ENCODE results near the gene DDX42. TPM values are rescaled to one million over a fixed set of nuclear protein-coding genes. Genes with fewer than 3 reads are reported as not detected.
A peak's percentile ranks its signal among the peaks of the same experiment; 100 is the strongest.

DDX42 gene
- polyA plus RNA-seq, 1 experiment, result 141 TPM

DNA sequence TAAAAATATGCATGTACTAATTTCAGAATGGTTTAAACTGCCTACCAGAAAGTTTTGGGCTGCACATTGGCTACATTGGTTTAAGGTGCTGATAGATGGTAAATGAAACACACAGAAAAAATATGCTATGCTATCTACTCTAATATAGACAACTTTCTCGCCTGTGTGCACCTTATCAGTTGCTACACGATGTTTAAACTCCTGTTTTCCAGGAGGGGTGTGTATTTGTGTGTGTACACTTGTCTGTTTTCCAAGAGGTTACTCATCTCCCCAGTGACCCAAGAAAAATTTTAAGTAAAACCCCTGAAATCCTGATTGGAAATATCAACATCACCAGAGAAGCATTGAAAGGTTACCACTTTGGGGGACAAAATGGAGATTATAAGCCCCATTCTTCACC is 31.6 kb downstream of the DDX42 start:
- ChIA-PET CTCF (no interaction called here), POLR2A (no interaction called here)
- Histone ChIP-seq H3K4me3 (ENCODE audit: low read depth, low read length) (no peak overlapping the region), H3K27me3 (ENCODE audit: control insufficient read depth, insufficient read depth, low read length) (no peaks in the 10 kb centered on the region), H3K27ac (ENCODE audit: low read depth, low read length) (no peak overlapping the region), H3K9me3 (ENCODE audit: control insufficient read depth, insufficient read depth, low read length) (no peaks in the 10 kb centered on the region)
- TF ChIP-seq, protein P1, sequence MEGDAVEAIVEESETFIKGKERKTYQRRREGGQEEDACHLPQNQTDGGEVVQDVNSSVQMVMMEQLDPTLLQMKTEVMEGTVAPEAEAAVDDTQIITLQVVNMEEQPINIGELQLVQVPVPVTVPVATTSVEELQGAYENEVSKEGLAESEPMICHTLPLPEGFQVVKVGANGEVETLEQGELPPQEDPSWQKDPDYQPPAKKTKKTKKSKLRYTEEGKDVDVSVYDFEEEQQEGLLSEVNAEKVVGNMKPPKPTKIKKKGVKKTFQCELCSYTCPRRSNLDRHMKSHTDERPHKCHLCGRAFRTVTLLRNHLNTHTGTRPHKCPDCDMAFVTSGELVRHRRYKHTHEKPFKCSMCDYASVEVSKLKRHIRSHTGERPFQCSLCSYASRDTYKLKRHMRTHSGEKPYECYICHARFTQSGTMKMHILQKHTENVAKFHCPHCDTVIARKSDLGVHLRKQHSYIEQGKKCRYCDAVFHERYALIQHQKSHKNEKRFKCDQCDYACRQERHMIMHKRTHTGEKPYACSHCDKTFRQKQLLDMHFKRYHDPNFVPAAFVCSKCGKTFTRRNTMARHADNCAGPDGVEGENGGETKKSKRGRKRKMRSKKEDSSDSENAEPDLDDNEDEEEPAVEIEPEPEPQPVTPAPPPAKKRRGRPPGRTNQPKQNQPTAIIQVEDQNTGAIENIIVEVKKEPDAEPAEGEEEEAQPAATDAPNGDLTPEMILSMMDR (IDR thresholded peaks at IDR 0.05; ENCODE audit: low read depth, low read length), result no peak
- no peak for DNase-seq (ENCODE audit: low read depth, low spot score)

DNA sequence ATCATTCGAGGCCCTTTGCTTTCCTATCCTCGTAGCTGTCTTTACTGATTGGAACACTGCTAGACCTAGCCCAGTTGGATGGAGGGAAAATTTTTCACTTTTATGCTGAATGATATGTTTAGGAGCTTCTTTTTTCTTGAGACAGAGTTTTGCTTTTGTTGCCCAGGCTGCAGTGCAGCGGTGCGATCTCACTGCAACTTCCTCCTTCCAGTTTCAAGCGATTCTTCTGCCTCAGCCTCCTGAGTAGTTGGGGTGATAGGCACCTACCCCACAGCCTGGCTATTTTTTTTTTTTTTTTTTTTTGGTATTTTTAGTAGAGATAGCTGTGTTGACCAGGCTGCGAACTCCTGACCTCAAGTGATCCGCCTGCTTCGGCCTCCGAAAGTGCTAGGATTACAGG is 36.0 kb downstream of the DDX42 start:
- H3K27ac ChIP-seq (ENCODE audit: low read depth, low read length), result no peak overlapping the region
- no peak for DNase-seq (ENCODE audit: low read depth, low spot score)
- POLR2A ChIA-PET, result interaction anchor here (0.7 kb wide), 1 partner anchor 104 kb away, joined by 7 read pairs; no protein-coding TSS in a partner anchor
- TF ChIP-seq, protein P1 (IDR thresholded peaks at IDR 0.05; ENCODE audit: low read depth, low read length), result no peak
- H3K4me3 ChIP-seq (ENCODE audit: low read depth, low read length), result no peak overlapping the region
- CTCF ChIA-PET, result interaction anchor here (0.7 kb wide), 1 partner anchor 24 kb away, joined by 3 read pairs; no protein-coding TSS in a partner anchor
- H3K9me3 ChIP-seq (ENCODE audit: control insufficient read depth, insufficient read depth, low read length), result no peaks in the 10 kb centered on the region
- H3K27me3 ChIP-seq (ENCODE audit: control insufficient read depth, insufficient read depth, low read length), result no peaks in the 10 kb centered on the region

DNA sequence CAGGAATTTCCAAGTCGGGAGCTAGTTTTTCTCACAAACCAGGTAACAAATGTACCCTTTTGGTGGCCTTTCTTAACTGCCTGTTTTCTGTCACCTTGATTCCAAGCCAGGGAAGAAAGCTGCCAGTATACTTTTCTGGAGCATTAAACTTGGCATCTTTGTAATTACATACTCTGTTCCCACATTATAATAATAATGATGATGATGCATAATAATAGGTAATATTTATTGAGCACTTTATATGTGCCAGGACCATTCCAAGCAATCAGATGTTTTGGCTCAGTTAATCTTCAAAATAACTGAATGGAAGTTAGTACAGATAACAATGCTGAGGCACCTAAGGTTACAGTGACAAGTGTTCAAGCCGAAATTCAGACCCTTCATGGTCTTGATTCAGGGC is 42.2 kb downstream of the DDX42 start:
- POLR2A ChIA-PET, result interaction anchor here (0.6 to 1.3 kb wide), 5 partner anchors 10 to 43 kb away, joined by 3 to 9 read pairs (median 4); partner anchors contain the start of genes CCDC47, DDX42 and PSMC5
- DNase-seq (ENCODE audit: low read depth, low spot score), result no peak
- TF ChIP-seq, protein P1 (IDR thresholded peaks at IDR 0.05; ENCODE audit: low read depth, low read length), result no peak
- Histone ChIP-seq H3K4me3 (ENCODE audit: low read depth, low read length) (no peak overlapping the region), H3K27ac (ENCODE audit: low read depth, low read length) (peak overlapping the region; percentile 61), H3K9me3 (ENCODE audit: control insufficient read depth, insufficient read depth, low read length) (no peaks in the 10 kb centered on the region), H3K27me3 (ENCODE audit: control insufficient read depth, insufficient read depth, low read length) (no peaks in the 10 kb centered on the region)
- CTCF ChIA-PET, result no interaction called here

DNA sequence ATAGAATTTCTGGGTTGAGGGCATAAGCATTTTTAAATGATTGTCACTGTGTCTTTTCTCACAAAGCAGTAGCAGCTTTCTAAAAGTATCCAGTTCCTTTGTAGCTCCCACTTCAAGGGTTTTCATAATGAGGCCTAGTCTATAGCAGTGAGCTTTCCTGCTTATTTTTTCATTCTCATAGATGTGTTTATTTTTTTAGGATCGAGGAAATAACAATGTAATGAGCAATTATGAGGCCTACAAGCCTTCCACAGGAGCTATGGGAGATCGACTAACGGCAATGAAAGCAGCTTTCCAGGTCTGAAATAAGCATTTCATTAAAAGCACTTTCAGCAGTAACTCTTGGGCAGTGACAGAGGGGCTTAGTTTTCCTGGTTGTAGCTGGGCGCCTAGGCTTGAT is 42.7 kb downstream of the DDX42 start:
- CTCF ChIA-PET, result interaction anchor here (1.0 kb wide), 1 partner anchor 11 kb away, joined by 3 read pairs; no protein-coding TSS in a partner anchor

More for the DNA sequence above, 42.7 kb downstream of the DDX42 start:
- peak; percentile 23 for DNase-seq (ENCODE audit: low read depth, low spot score)
- POLR2A ChIA-PET, result interaction anchor here (0.6 to 1.3 kb wide), 5 partner anchors 9 to 73 kb away, joined by 3 to 9 read pairs (median 4); partner anchors contain the start of genes CCDC47, DDX42 and PSMC5
- TF ChIP-seq, protein P1 (IDR thresholded peaks at IDR 0.05; ENCODE audit: low read depth, low read length), result no peak
- H3K27ac ChIP-seq (ENCODE audit: low read depth, low read length), result peak overlapping the region; percentile 55
- no peak overlapping the region for H3K4me3 ChIP-seq (ENCODE audit: low read depth, low read length)
- H3K27me3 ChIP-seq (ENCODE audit: control insufficient read depth, insufficient read depth, low read length), result no peaks in the 10 kb centered on the region
- no peaks in the 10 kb centered on the region for H3K9me3 ChIP-seq (ENCODE audit: control insufficient read depth, insufficient read depth, low read length)
